22Rv1 (cell line): ENCODE data around the gene SLC30A9.
A peak's percentile ranks its signal among the peaks of the same experiment; 100 is the strongest.

Experiments used
- H3K27ac ChIP-seq: fragments of 450-650 bp; 2 replicates; pipeline ENCODE4 v1.5.1; 2017
- ZFX ChIP-seq: fragments of 450-650 bp; IDR thresholded peaks from 2 replicates; pipeline ENCODE4 v1.6.1; 2017; ENCODE audit warnings: antibody characterized with exemption, borderline replicate concordance
- TF ChIP-seq, protein P1 (sequence below): fragments of 450-650 bp; IDR thresholded peaks from 2 replicates; pipeline ENCODE4 v1.5.1; 2017; ENCODE audit warnings: mild to moderate bottlenecking

The SLC30A9 gene

DNA sequence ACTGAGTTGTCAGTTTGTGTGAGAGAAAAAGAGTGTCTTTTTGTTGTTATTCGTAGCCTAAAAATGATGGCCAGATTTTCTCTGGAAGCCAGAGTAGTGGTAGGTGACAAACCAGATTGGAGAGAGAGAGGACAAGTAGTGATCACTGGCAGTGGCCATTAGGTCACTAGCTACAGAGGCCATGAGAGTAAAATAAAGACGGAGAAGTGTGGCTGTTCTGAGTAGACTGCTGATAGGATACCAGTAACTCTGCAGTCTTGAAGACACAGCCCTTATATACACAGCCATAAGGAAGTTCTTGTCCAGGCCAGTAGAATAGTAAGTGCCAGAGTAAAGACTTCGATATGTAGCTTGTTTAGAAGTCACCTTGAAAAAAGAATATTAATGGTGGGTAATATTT is 7.7 kb downstream of the SLC30A9 start:
- no peak overlapping the region for H3K27ac ChIP-seq
- no peak for TF ChIP-seq ZFX
- TF ChIP-seq, protein P1, sequence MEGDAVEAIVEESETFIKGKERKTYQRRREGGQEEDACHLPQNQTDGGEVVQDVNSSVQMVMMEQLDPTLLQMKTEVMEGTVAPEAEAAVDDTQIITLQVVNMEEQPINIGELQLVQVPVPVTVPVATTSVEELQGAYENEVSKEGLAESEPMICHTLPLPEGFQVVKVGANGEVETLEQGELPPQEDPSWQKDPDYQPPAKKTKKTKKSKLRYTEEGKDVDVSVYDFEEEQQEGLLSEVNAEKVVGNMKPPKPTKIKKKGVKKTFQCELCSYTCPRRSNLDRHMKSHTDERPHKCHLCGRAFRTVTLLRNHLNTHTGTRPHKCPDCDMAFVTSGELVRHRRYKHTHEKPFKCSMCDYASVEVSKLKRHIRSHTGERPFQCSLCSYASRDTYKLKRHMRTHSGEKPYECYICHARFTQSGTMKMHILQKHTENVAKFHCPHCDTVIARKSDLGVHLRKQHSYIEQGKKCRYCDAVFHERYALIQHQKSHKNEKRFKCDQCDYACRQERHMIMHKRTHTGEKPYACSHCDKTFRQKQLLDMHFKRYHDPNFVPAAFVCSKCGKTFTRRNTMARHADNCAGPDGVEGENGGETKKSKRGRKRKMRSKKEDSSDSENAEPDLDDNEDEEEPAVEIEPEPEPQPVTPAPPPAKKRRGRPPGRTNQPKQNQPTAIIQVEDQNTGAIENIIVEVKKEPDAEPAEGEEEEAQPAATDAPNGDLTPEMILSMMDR, result no peak

DNA sequence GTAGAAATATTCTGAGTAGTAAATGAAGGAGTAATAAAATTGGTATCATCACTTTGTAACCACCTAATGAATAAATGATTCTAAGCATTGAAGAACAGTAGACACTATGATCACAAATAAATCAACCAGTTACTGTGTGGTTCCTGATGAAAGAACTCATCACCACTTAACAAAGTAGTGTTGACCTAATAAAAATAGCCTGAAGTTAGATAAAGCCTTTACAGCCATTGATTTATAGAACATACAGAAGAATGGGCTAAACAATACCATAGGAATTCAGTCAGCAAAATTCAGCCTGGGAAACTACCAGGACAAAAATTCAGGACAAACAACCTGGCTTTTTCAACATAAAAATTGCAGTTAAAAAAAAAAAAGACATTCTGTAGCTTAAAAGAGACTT is 9.0 kb downstream of the SLC30A9 start:
- TF ChIP-seq, protein P1, result no peak
- no peak for TF ChIP-seq ZFX
- H3K27ac ChIP-seq, result no peak overlapping the region

DNA sequence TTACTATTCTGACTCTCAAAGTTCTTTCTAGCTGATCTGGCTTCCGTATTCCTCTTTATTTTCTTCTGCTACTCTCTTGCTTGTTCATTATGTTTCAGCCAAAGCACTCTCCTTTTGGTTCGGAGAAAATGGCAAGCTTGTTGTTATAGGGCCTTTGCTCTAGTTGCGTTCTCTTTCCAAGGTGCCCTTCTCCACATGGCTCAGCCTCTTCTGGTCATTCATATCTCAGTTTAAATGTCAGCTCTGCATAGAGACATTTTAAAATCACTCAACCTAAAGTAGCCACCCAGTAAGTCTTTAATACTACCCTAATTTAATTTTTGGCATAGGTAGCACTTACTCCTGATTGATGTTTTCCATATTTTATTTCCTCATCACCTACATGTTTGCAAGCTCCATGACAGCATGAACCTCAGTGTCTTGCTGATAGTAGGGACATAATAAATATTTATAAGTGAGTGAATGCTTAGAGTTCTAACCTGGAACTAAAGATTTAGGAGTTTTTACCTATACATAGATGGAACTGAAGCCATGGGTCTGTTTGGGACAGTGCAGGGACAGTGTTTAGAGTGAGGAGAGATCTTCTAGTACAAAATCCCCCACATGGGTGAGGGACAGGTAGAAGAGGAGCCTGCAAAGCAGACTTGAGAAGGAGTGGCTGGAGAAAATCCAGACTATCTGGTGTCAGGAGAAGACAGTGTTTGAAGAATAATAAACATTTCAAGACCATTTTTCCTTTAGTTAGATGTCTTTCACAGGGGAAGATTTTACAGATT is 17.9 kb downstream of the SLC30A9 start:
- no peak for TF ChIP-seq ZFX
- TF ChIP-seq, protein P1, result no peak
- H3K27ac ChIP-seq, result no peak overlapping the region

DNA sequence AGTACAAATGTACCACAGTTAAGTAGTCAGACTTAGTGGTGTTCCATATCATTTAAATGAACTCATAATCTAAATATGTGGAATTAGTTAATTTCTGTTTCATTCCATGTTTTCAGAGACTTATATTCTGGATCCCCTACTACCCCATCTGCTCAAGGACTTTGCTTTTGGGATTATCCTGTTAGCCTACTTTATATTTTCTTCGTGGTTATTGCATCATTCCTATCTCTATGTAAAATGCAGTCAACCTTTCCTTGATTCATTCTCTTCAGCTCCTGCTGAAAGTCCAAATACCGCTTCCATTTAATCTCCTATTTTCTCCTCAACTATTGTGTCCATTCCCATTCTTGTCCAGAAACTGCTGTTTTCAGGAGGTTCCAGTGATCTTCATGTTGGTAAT is 25.1 kb downstream of the SLC30A9 start:
- TF ChIP-seq, protein P1, result no peak
- no peak for TF ChIP-seq ZFX

DNA sequence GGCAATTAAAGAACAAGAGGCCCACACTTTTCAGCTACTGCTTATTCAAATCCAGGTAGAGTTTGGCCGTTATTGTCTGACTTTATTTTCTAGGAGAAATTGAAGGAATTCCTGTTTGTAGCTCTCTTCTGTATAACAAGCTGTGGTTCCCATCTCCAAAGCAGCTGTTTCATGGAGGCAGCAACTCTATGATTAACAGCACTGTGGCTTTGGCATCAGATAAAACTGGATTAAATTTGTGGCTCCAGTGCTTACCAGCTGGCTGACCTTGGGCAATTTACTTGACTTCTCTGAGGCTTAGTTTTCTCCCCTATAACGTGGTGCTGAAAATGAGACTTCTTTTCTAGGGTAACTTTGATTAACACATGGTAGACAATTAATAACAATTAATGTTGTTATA is 28.1 kb downstream of the SLC30A9 start:
- no peak overlapping the region for H3K27ac ChIP-seq
- TF ChIP-seq, protein P1, result no peak
- no peak for TF ChIP-seq ZFX

More for the DNA sequence above, 25.1 kb downstream of the SLC30A9 start:
- no peak overlapping the region for H3K27ac ChIP-seq

DNA sequence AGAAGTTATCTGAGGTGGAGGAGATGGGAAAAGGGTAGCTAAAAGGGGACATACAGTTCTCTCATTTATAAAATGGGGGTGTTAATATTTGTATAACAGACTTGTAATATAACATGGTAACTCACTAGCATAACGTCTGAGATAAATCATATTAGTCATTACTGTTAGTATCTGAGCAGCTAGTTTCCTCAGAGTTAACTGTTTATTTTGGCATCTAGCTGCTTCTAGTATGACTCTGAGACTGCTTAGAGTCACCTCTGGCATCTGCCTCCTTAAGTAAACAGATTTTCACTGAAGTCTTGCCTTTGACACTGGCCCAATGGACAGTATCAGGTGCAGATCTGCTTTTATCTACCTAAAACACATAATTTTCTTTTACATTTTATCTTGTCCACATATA is 58.1 kb downstream of the SLC30A9 start:
- no peak for TF ChIP-seq ZFX
- TF ChIP-seq, protein P1, result no peak
- peak overlapping the region; percentile 35; the same call in 1 of the 2 replicates for H3K27ac ChIP-seq

DNA sequence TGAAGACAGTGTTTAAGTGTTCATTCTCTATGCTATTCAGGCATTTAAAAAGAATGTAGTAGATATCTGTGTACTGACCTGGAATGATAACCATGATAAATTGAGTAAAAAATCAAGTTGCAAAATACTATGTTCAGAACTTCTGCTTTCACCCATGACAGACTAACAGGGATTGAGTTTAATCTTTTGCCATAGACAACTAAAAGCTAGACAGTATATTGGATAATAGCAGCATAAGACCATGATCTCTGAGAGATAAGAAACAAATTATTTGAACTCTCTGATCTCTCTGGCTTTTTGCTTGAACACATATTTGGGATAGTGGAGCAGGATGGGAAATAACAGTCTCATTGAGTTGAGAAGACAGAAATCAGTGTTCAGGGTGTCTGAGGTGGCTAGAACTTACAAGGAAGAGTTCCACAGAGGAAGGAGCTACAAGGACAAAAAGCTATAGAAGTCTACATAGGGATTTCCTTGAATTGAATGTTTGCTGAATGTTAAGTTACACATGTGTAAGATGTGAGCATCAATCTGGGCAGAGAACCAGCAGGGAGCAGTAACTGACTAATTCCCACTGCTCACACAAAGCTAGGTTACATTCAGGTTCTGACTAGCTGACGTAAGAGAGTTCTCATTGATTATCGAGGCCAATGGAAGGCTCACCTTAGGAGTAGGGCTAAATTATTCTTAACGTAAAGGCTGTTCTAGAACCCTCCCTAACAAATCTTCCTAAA is 60.4 kb downstream of the SLC30A9 start:
- no peak for TF ChIP-seq ZFX
- TF ChIP-seq, protein P1, result no peak

More for the DNA sequence above, 60.4 kb downstream of the SLC30A9 start:
- H3K27ac ChIP-seq, result no peak overlapping the region
